ENCODE data around the gene CPNE7.

DNA sequence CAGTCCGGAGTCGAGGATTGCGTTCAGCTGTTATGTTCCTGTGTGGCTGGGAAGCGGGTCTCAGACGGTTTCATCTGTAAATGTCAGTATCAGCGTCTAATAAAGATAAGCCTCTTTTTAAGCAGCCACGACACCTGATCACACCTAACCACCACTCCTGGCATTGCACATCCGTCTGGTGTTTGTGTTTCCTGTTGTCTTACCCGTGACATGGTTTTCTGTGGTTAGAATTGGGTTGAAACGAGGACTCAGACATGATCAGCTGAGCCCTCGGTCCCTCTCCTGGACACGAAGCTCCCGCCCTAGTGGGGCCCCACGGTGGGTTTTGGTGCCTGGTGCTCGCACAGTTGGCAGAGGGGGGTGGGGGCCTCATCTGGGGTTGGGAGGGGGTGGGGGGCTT lies 18.3 kb downstream of the CPNE7 start:
- no peak for TF ChIP-seq CTCF (conservative IDR thresholded peaks at IDR 0.05 in 1 of 2, IDR thresholded peaks at IDR 0.05 in 1 of 2; ENCODE audit: extremely low read depth in 1 of 2, insufficient read depth in 1 of 2, low read depth in 1 of 2, low read length in 2 of 2)
- TF ChIP-seq EZH2 (IDR thresholded peaks at IDR 0.05; ENCODE audit: borderline replicate concordance, low read length): no peak

Measured in mammary epithelial cell (primary cell).